NCI-H2227 (cell line): ENCODE results near the gene GLT8D2.

Experiments
- DNase-seq: peaks from one replicate; lab custom pipeline; 2025; ENCODE audit not compliant: unreplicated experiment; lab: John Stamatoyannopoulos, UW

The GLT8D2 gene, protein sequence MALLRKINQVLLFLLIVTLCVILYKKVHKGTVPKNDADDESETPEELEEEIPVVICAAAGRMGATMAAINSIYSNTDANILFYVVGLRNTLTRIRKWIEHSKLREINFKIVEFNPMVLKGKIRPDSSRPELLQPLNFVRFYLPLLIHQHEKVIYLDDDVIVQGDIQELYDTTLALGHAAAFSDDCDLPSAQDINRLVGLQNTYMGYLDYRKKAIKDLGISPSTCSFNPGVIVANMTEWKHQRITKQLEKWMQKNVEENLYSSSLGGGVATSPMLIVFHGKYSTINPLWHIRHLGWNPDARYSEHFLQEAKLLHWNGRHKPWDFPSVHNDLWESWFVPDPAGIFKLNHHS

DNA sequence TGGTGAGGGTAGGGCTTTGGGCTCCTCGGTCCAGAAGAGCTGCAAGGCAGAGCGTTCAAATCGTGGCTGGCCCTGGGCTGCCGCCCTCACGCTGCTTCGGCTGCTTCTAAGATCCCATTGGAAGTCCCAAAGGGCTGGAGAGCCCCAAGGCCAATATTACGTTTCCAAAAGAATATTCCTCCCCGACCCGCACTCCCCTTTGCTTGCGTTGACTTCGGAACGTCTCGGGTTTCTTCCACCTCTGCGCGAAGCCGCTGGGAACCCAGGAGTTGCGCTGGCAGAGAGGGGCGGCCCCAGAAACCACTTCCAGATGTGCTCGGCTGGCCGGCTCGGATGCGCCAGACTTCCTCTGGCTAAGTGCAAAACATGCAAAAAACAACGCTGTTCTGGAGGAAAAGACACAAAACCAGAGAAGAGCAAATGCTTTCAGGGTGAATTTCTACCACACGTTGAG is at the start of gene GLT8D2:
TSS of gene GLT8D2 (minus strand) at position 285 of the 454 bp plus-strand sequence. CDS start 30,539 bp downstream, outside the sequence.
- peak; percentile 34 for DNase-seq

DNA sequence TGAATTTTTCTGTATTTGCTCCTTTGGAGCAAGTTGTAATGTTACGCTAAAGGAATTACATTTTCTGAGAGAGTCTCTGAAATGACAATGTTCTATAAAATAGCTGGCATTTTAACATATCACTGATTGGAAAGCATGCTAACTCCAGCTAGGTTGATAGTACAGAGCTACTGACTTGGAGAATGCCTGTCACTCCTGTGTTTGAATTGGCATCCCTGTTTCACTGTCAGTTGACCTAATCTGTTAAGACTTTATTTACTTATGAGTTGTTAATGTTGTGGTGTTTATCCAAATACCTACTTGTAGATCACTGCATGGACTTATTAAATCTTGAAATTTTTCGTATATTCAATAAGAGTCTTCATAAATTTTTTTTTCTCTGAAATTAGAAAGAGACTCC is 48.0 kb upstream of the GLT8D2 start:
- DNase-seq, result no peak

DNA sequence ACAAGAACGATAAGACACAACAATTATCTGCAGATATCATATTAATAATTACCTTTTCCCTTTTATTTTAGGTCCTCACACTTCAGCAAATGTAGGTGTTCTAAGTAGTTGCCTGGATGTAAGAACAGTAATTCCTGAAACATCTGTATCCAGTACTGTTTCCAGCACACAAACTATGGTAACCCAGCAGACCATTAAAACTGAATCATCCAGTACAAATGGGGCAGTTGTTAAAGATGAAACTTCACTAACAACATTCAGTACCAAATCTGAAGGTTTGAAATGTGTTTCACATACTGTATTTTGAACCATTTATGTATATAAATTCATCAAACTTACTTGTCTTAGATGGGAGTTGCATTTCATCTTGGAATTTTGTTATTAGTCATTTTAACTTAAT is 45.3 kb upstream of the GLT8D2 start:
- no peak for DNase-seq

DNA sequence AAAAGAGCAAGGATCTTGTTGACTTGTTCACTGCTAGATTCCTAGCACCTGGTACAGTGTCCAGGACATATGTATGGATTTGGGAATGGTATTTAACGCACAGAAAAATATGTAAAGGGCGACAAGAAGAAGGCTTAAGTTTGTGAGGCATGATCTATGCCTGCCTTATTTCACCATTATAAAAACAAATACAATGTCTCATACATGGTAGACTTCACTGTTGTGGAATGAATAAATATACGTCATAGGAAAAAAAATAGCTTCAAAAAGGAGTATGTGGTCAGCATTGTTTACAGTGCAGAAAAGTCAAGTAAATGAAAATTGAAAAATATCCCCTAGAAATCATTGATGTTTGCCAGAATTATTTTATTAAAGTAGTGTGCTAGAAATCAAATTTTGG is 44.3 kb upstream of the GLT8D2 start:
- no peak for DNase-seq

DNA sequence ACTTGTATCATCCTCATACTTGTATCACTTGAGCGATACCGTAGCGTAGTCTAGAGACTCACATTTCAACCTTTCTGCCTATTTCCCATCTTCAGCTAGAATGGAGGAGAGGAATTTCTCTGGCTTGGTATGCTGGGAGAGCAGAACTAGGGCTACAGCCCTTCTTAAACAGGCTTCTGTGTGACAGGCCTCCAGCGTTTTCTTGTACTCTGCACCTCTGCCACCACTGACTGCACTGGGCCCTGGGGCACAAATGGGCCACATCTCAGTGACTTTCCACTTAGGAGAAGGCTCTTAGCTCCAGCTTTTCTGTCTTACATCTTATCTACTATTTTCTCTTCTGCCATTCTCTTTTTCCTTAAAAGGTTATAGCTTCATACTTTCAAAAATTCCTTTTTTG is 41.1 kb upstream of the GLT8D2 start:
- DNase-seq, result no peak

DNA sequence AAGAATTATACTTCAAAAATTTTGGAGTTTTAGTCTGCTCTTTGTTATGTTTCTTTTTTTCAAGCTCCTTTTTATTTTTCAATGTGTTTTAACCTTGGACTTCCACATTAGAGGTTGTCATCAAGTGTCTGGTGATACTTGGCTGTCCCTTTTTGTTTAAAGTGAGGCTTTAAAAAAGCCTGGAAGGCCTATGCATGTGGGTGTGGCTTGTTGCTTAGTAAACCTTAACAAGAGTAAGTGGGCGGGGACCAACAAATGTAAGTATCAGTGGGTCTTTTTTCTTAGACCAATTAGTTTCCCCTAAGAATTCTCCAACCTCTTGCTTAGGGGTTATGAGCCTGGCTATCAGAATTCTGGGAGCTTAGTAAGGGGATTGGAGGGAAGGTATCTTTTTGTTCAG is 40.7 kb upstream of the GLT8D2 start:
- peak; percentile 3 for DNase-seq

DNA sequence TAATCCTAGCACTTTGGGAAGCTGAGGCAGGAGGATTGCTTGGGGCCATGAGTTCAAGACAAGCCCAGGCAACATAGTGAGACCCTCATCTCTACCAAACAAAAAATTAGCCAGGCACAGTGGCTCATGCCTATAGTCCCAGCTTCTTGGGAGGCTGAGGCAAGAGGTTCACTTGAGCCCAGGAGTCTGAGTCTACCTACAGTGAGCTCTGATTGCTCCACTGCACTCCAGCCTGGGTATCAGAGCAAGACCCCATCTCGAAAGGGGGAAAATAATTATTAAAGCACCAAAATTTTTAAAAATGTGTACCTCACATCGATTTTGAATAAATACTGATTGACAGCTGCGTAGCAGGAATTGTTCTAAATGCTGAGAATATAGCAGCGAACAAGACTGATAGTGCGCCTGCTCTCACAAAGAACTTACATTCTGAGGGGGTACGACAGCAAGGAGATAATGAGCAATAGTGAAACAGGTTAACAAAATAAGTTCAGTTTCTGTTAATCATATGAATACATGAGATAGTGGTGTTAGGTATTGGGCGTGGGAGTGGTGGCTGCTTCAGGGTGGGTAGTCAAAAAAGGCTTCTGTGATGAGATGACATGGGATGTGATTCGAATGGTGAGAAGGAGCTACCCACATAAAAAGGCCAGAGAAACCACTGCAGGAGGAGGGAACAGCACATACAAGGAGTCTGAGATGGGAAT is 33.9 kb upstream of the GLT8D2 start:
- DNase-seq, result no peak

DNA sequence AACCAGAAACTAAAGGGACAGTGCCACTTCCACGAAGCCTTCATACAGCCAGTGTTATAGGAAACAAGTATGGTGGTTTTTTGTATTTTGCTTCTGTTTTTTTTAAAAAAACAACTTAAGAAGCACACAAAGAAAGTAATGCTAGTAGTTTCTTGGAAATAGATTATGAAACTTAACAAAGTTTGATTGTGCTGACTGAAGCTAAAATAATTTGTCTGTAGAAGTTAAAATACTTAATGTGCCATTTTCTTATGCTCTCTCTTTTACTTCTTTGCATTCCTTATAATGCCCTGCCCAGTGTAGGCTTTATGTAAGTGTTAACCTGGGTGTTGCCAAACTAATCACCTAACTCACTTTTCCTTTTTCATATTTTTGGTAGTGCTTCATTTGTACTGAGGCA is 30.8 kb upstream of the GLT8D2 start:
- DNase-seq, result no peak

DNA sequence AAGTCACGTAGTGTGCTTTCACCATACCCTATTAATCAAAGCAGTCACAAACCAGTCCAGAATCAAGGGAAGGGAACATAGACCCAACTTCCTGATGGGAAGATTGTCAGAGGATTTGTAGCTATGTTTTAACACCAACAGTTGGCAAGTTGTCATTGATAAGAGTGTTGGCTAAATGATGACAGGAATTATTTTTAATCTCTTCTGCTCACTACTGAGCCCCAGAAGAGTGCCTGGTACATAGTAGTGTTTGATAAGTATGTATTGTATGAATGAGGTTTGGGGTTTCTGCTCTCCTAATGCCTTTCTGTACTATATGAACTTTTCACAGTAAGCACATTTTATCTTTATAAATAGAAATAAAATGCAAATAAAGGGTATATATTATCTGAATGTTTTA is 29.0 kb upstream of the GLT8D2 start:
- no peak for DNase-seq

DNA sequence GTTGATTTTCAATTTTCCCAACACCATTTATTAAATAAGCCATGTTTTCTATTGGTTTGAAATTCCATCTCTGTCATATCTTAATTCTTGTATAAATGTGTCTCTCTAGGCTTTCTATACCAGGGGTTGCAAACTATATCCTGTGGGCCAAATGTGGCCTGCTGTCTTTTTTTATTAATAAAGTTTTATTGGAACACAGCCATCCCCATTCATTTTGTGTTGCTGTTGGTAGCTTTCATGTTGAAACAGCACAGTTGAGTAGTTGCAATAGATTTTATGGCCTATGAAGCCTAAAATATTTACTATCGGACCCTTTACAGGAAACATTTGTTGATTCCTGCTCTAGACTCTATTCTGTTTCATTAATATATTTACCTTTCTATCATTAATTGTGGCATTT is 23.7 kb upstream of the GLT8D2 start:
- DNase-seq, result no peak

DNA sequence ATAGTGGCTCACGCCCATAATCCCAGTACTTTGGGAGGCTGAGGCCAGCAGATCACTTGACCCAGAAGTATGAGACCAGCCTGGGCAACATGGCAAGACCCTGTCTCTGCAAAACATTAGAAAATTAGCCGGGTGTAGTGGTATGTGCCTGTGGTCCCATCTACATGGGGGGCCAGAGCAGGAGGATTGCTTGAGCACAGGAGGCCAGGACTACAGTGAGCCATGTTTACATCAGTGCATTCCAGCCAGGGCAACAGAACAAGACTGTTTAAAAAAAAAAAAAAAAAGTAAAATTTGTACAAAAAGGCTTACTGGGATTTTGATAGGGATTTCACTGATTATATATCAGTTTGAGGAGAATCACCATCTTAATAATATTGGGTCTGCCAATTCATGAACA is 22.1 kb upstream of the GLT8D2 start:
- DNase-seq, result no peak

DNA sequence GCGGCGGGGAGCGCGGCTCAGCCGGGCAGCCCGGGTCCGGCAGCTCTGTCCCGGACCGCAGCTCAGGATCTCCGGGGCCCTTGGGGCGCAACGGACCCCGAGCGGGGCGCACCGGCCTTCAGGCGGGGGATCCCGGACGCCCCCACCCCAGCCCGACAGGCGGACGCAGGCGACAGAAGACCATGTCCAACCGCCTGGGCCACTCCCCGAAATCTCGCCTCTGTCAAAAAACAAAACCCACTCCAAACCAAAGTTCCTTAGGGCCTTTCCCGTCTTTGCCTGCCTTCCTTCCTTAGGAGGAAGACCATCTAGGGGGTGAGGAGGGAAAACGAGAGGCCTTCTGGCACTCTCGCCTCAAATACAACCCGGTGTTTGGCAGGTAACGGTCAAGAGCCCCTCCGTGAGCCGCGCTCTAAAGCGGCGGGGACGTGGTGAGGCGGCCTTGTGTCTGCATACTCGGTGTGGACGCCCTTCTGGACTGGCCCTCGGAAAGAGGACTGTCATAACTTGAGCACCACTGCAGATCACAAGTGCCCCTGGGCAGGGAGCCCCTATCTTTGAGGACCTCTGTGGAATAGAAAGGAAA is 14.9 kb upstream of the GLT8D2 start:
- peak; percentile 25 for DNase-seq

DNA sequence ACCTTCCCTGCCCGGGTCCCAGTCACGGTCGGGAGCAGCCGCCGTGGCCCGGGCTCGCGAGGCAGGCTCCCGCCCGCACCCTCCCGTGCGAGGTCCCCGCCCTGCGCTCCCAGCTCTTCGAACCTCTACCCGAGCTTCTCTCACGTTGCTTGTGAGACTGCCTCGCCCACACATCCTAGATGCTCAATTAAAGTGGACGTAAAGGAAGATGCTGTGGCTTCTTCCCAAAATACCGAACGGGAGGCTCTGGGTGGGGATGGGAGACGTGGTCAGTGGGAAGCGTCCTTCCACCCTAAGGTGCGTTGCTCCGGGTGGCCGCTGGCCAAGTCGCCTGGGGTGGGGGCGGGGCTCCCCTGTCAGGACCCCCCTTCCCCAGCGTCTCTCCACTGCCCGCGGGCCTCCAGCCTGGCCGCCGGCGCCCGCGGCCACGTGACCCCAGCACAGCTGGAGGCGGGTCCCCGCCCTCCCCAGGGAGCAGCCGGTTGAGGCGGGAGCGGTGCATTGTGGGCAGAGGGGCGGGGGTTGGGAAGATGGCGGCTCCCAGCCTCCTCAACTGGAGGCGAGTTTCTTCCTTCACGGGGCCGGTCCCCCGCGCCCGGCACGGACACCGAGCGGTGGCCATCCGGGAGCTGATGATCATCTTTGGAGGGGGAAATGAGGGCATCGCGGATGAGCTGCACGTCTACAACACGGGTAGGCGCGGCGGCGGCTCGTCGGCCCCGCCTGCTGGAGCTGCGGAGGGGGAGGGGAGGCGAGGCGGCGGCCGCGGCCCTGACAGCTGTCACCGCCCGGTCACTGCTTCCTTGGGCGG is 14.2 kb upstream of the GLT8D2 start, which contains the start of gene HCFC2:
TSS of gene HCFC2 (plus strand) at position 501 of the 811 bp plus-strand sequence. CDS start at position 531, 30 bp downstream.
- DNase-seq, result peak; percentile 95

DNA sequence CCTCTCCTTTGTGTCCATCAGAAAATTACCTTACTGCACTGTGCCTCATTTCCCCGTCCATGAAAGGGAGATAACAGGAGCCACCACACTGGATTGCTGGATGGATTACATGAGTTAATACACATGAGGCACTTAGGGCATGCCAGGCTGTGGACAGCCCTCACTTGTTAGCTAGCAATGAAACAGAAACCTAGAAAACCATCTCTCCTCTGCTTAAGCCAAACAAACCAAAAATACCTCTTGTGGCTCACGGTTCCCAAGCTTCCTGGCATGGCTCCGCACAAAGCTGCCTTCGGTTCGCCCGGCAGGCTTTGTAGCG is 13.7 kb upstream of the GLT8D2 start:
- no peak for DNase-seq

DNA sequence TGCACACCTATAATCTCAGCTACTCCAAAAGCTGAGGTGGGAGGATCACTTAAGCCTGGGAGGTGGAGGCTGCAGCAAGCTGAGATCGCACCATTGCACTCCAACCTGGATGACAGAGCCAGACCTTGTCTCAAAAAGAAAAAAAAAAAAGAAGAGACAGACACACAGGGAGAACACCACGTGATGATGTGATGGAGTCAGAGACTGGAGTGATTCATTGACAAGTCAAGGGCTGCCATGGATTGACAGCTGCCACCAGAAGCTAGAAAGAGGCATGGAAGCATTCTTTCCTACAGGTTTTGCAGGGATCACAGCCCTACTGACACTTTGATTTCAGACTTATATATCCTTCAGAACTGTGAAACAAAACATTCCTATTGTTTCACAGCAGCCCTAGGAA is 10.8 kb upstream of the GLT8D2 start:
- DNase-seq, result no peak

DNA sequence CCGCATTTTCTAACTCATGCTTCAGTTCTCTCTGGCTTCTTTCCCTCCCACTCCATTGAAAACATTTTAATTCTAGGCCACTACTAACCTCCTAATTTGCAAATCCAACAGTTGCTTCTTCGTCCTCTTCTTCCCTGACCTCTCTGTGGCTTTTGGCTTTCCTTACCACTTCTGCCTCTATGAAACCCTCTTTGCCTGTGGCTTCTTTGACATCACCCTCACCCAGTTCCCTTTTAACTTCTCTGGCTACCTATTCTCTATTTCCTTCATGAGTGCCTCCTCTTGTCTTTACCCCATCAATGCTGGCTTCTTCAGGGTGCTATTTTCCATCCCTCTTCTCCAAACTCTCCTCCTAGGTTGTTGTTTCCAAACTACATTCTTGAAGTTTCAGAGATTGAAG is 10.0 kb upstream of the GLT8D2 start:
- no peak for DNase-seq

DNA sequence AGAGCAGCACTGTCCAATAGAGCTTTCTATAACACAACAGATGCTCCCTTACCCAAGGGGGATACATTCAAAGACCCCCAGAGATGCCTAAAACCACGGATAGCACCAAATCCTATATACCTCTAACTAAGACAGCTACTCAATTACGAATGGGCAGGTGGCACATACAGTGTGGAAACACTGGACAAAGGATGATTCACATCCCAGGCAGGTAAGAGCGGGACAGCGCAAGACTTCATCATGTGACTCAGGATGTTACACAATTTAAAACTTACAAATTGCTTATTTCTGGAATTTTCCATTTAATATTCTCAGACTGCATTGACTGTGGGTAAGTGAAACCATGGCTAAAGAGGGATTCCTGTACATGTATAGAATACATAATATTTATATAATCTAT is 8.8 kb upstream of the GLT8D2 start:
- DNase-seq, result no peak

DNA sequence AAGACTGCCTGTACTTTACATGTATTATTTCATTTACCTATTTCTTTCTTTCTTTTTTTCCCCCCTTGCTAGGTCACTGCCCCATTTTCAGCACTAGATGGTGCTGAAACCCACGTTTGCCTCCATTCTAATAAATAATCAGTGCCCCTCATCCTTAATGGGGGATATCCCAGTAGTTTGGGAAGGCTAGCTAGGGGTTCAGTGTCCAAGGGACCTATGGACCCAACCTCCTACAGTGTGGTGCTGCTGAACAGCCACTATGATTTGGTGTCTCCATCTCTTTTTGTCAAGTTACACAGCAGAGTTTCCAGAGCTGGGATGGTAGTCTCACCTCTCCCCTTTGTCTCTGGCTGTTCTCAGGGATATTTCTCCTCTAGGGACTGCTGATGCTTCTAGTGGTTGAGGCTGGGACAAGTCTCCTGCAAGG is 7.8 kb upstream of the GLT8D2 start:
- DNase-seq, result peak; percentile 24

DNA sequence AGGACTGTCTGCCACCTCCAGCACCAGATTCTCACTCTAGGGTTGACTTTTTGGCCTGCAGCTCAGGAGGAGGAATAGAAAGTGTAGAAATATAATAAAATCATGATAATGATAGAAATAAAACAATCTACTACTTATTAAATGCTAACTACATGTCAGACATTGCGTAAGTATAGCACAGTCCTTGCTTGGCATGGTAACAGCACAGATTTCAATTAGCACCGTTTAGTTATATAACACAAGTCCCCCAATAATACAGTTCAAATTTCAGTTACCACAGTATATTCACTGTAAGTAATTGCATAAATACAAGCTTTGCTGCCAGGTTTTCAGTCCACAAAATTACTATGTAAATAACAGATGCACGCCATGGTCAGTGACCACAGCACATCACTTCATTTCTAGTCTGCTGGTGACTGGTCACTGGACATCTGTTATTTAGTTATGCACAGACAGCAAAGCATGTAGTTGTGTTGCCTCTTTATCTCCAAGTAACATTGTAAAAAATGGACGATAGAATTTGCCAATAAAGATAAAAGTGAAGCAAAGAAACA is 6.5 kb upstream of the GLT8D2 start:
- no peak for DNase-seq

DNA sequence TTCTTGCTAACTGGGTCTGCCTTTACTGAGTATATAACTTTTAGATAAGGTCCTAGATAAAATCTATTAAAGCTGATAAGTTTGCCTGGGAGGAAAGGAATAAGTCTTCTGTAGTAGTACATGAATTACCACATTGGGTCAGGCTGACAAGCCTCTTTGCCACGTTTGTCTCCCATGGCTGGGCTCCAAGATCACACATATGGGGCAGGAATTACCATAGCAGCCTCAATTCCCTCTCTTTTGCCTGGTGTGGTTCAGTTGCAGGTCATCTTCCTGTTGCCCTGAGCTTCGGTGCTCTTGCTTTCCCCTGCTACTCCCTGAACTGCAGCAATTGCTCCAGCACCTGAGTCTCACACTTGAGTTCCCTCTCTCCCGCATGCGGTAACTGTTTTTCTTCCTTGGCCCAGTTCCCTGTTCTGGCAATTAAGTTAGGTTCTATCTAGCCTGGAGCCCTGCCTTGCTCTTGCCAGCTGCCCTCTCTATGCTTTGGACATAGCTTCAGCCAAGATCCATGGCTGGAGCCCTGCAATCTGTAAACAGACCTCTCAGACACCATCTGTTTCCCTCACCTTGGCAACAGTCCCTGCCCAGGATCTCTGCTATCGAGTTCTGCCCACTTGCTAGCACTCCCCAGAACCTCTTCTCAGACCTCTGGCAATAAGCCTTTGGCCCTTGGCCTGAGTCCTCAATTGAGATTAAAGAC is 5.8 kb upstream of the GLT8D2 start:
- DNase-seq, result no peak
